H7 (cell line): ENCODE measurements around the gene NEO1. TPM values are rescaled to one million over a fixed set of nuclear protein-coding genes. Genes with fewer than 3 reads are reported as not detected.
A peak's percentile ranks its signal among the peaks of the same experiment; 100 is the strongest.
"Not testable (repeated sequence)": the region's sequence is repeated elsewhere in the genome, so short reads cannot be mapped to it uniquely, and the experiment has no call there.

ENCODE experiments used
- DNase-seq: peaks from one replicate; pipeline ENCODE4 v3.0.0; 2012
- H3K27me3 ChIP-seq: 2 replicates; pipeline ENCODE4 v1.6.0; 2011; ENCODE audit warnings: mild to moderate bottlenecking, low read length; ENCODE audit not compliant: control insufficient read depth, insufficient read depth
- H3K36me3 ChIP-seq: replicated peaks from 2 replicates; pipeline ENCODE4 v1.5.1; 2011; ENCODE audit warnings: low read length; ENCODE audit not compliant: control insufficient read depth, insufficient read depth
- H3K4me3 ChIP-seq: 2 replicates; pipeline ENCODE4 v1.5.1; 2011; ENCODE audit warnings: low read depth, mild to moderate bottlenecking, control low read depth, low read length, moderate library complexity; ENCODE audit not compliant: insufficient read depth
- total RNA-seq: library from RNA; depleted of rRNA; stranded (reverse); fragments of >200 nt; shearing (Covaris generic); gene quantifications from 2 replicates; pipeline ENCODE4 v1.2.3, GENCODE V29; 2014

The NEO1 gene
- total RNA-seq, 1 experiment from 2014 or later = 28.9 TPM

GRCh38 chr15:73212424-73212823 is 160.2 kb downstream of the NEO1 start:
- Histone ChIP-seq H3K36me3 (no peaks in the 10 kb centered on the region), H3K27me3 (no peaks in the 10 kb centered on the region)
- no peak for DNase-seq

GRCh38 chr15:73221450-73221849 is 169.2 kb downstream of the NEO1 start:
- not testable (repeated sequence) for H3K27me3 ChIP-seq, H3K4me3 ChIP-seq, H3K36me3 ChIP-seq, DNase-seq

More at GRCh38 chr15:73212424-73212823, 160.2 kb downstream of the NEO1 start:
- H3K4me3 ChIP-seq = no peak overlapping the region

- peak; percentile 22 for DNase-seq
- H3K36me3 ChIP-seq = no peaks in the 10 kb centered on the region
- H3K27me3 ChIP-seq = no peaks in the 10 kb centered on the region
- H3K4me3 ChIP-seq = no peak overlapping the region
Measured at GRCh38 chr15:73225358-73226015, 173.2 kb downstream of the NEO1 start.

GRCh38 chr15:73226093-73226814 is 174.0 kb downstream of the NEO1 start:
- Histone ChIP-seq H3K27me3 (no peaks in the 10 kb centered on the region), H3K4me3 (no peak overlapping the region), H3K36me3 (no peaks in the 10 kb centered on the region)
- no peak for DNase-seq

GRCh38 chr15:73227433-73228056 is 175.3 kb downstream of the NEO1 start:
- no peaks in the 10 kb centered on the region for H3K27me3 ChIP-seq
- DNase-seq = no peak
- H3K4me3 ChIP-seq = no peak overlapping the region

GRCh38 chr15:73228128-73228646 is 175.9 kb downstream of the NEO1 start:
- DNase-seq = no peak
- Histone ChIP-seq H3K36me3 (no peaks in the 10 kb centered on the region), H3K4me3 (no peak overlapping the region), H3K27me3 (no peaks in the 10 kb centered on the region)

More at GRCh38 chr15:73227433-73228056, 175.3 kb downstream of the NEO1 start:
- H3K36me3 ChIP-seq = no peaks in the 10 kb centered on the region

- no peak overlapping the region for H3K4me3 ChIP-seq
- DNase-seq = no peak
- no peaks in the 10 kb centered on the region for H3K36me3 ChIP-seq
- no peaks in the 10 kb centered on the region for H3K27me3 ChIP-seq
Measured at GRCh38 chr15:73231661-73232419, 179.6 kb downstream of the NEO1 start.

GRCh38 chr15:73232776-73233175 is 180.5 kb downstream of the NEO1 start:
- Histone ChIP-seq H3K4me3 (no peak overlapping the region), H3K27me3 (no peaks in the 10 kb centered on the region), H3K36me3 (no peaks in the 10 kb centered on the region)
- no peak for DNase-seq

GRCh38 chr15:73233623-73234022 is 181.4 kb downstream of the NEO1 start:
- H3K36me3 ChIP-seq = no peaks in the 10 kb centered on the region
- DNase-seq = no peak
- H3K4me3 ChIP-seq = no peak overlapping the region
- H3K27me3 ChIP-seq = no peaks in the 10 kb centered on the region

GRCh38 chr15:73237910-73238309 is 185.6 kb downstream of the NEO1 start:
- H3K27me3 ChIP-seq = no peaks in the 10 kb centered on the region

GRCh38 chr15:73239564-73240215 is 187.4 kb downstream of the NEO1 start:
- H3K36me3 ChIP-seq = no peaks in the 10 kb centered on the region
- H3K4me3 ChIP-seq = no peak overlapping the region
- H3K27me3 ChIP-seq = no peaks in the 10 kb centered on the region
- no peak for DNase-seq

More at GRCh38 chr15:73237910-73238309, 185.6 kb downstream of the NEO1 start:
- H3K36me3 ChIP-seq = no peaks in the 10 kb centered on the region
- no peak overlapping the region for H3K4me3 ChIP-seq
- DNase-seq = no peak

- no peaks in the 10 kb centered on the region for H3K27me3 ChIP-seq
- H3K4me3 ChIP-seq = no peak overlapping the region
- peak; percentile 28 for DNase-seq
- no peaks in the 10 kb centered on the region for H3K36me3 ChIP-seq
Measured at GRCh38 chr15:73240866-73241499, 188.7 kb downstream of the NEO1 start.

GRCh38 chr15:73244333-73244732 is 192.1 kb downstream of the NEO1 start:
- Histone ChIP-seq H3K27me3 (no peaks in the 10 kb centered on the region), H3K4me3 (no peak overlapping the region), H3K36me3 (no peaks in the 10 kb centered on the region; the same call in 1 of the 2 replicates)
- DNase-seq = peak; percentile 23
